Adipocyte (in vitro differentiated cells): ENCODE data around the gene GNAL.
"Not testable (repeated sequence)": the region's sequence is repeated elsewhere in the genome, so short reads cannot be mapped to it uniquely, and the experiment has no call there.

Source experiments
- DNase-seq: peaks from one replicate; pipeline ENCODE4 v3.0.0-alpha.2; 2015; ENCODE audit warnings: low read depth
- H3K27me3 ChIP-seq: replicated peaks from 2 replicates; pipeline ENCODE4 v1.7.0; 2013; ENCODE audit warnings: mild to moderate bottlenecking, low read length, moderate library complexity; ENCODE audit not compliant: control insufficient read depth, insufficient read depth
- H3K36me3 ChIP-seq: 2 replicates; pipeline ENCODE4 v1.7.0; 2013; ENCODE audit warnings: low read length, mild to moderate bottlenecking, moderate library complexity; ENCODE audit not compliant: control insufficient read depth, insufficient read depth, severe bottlenecking
- H3K4me1 ChIP-seq: 2 replicates; pipeline ENCODE4 v1.7.0; 2013; ENCODE audit warnings: mild to moderate bottlenecking, low read length, moderate library complexity; ENCODE audit not compliant: control insufficient read depth, insufficient read depth
- H3K4me3 ChIP-seq: 2 replicates; pipeline ENCODE4 v1.7.0; 2013; ENCODE audit warnings: mild to moderate bottlenecking, low read length, moderate library complexity
- H3K9ac ChIP-seq: 2 replicates; pipeline ENCODE4 v1.7.0; 2013; ENCODE audit warnings: mild to moderate bottlenecking, low read length, moderate library complexity
- H3K9me3 ChIP-seq: 2 replicates; pipeline ENCODE4 v1.7.0; 2013; ENCODE audit warnings: mild to moderate bottlenecking, low read length, moderate library complexity; ENCODE audit not compliant: control insufficient read depth

Gene GNAL

DNA sequence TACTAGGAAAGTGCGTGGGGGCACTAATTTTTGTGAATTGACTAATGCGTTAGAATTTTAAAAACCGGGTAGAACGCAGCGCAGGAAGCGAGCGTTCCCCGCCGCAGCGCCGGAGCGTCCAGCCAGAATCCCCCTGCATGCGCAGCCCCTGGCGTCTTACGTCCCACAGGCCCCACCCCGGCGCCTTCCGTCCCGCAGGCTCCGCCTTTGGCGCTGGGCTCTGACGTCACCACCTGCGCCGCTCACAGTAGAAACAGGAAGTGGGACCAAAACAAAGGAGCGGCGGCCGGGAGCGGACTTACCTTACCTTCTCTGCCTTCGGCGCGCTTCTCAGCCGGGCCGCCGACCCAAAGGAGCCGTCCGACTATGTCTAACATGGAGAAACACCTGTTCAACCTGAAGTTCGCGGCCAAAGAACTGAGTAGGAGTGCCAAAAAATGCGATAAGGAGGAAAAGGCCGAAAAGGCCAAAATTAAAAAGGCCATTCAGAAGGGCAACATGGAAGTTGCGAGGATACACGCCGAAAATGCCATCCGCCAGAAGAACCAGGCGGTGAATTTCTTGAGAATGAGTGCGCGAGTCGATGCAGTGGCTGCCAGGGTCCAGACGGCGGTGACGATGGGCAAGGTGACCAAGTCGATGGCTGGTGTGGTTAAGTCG, 162.2 kb downstream of the GNAL start, which contains the start of gene CHMP1B:
TSS of gene CHMP1B (plus strand) at position 268 of the 660 bp plus-strand sequence. CDS start at position 367, 99 bp downstream.
- no peaks in the 10 kb centered on the region for H3K27me3 ChIP-seq
- peak; percentile 99 for DNase-seq
- peak within 1 kb of the TSS; percentile 96 for H3K9ac ChIP-seq
- peaks cover 27% of the 10 kb centered on the region for H3K4me1 ChIP-seq
- H3K36me3 ChIP-seq, result no peaks in the 10 kb centered on the region
- no peaks in the 10 kb centered on the region for H3K9me3 ChIP-seq
- H3K4me3 ChIP-seq, result peak within 1 kb of the TSS; percentile 97

DNA sequence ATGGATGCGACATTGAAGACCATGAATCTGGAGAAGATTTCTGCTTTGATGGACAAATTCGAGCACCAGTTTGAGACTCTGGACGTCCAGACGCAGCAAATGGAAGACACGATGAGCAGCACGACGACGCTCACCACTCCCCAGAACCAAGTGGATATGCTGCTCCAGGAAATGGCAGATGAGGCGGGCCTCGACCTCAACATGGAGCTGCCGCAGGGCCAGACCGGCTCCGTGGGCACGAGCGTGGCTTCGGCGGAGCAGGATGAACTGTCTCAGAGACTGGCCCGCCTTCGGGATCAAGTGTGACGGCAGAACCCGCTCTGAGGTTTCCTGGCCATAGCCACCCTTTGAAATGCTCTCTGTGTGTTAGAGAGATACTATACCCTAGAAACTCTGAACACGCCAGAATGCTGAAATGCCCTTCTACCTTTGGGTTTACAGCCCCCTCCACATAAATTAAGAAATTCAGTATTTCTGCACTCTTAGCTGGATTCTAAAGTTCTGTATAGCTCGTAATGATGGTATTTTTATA, 162.8 kb downstream of the GNAL start:
- peaks cover 33% of the 10 kb centered on the region for H3K4me1 ChIP-seq
- H3K36me3 ChIP-seq, result no peaks in the 10 kb centered on the region
- no peaks in the 10 kb centered on the region for H3K9me3 ChIP-seq
- peak overlapping the region; percentile 97 for H3K4me3 ChIP-seq
- no peaks in the 10 kb centered on the region for H3K27me3 ChIP-seq
- DNase-seq, result peak; percentile 64
- H3K9ac ChIP-seq, result peak overlapping the region; percentile 96

DNA sequence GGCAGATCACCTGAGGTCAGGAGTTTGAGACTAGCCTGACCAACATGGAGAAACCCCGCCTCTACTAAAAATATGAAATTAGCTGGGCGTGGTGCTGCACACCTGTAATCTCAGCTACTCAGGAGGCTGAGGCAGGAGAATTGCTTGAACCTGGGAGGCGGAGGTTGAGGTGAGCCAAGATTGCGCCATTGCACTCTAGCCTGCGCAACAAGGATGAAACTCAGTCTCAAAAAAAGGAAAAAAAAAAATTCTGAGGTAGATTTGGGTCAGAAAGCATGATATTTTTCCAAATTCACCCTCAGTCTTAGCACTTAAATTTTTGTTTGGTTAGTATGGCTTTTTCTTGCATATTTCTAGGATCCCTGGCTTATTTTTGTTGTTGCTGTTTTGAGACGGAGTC, 165.5 kb downstream of the GNAL start:
- H3K4me1 ChIP-seq, result peaks cover 45% of the 10 kb centered on the region
- H3K9ac ChIP-seq, H3K4me3 ChIP-seq, H3K36me3 ChIP-seq, H3K9me3 ChIP-seq, DNase-seq, H3K27me3 ChIP-seq: not testable (repeated sequence)

DNA sequence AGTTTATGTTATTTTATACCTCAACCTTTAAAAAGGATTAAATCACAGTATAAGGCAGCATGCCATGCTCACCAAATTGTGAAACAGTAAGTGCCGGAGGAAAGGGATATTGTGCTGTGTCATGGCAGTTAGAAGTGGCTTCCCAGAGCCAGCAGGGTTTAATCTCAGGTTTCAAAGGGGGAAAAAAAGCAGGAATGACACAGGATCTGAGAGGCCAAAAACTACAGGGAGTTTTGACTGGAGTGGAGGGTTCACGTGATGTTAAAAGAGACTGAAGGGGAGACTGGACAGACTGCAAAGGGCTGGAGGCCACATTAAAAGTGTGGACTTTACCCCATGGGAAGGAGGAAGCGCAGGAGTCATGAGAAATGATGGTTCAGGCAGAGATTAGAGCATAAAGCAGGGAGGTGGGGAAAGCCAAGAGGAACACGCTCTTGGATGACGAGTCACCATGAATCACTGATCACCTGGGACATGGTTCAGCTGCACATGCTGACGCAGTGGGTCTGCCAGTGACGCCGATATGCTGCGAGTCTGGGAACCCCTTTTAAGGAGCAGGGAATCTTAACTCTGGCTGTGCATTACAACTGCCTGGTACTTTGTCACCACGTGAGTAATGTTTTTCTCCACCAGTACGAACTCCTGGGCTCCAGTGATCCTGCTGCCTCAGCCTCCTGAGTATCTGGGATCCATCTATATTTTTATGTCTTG, 168.3 kb downstream of the GNAL start:
- no peaks in the 10 kb centered on the region for H3K27me3 ChIP-seq
- H3K9me3 ChIP-seq, result no peaks in the 10 kb centered on the region
- peak overlapping the region; percentile 67 for H3K4me3 ChIP-seq
- no peaks in the 10 kb centered on the region for H3K36me3 ChIP-seq
- peaks cover 39% of the 10 kb centered on the region for H3K4me1 ChIP-seq
- H3K9ac ChIP-seq, result peak overlapping the region; percentile 82
- peak; percentile 97 for DNase-seq

DNA sequence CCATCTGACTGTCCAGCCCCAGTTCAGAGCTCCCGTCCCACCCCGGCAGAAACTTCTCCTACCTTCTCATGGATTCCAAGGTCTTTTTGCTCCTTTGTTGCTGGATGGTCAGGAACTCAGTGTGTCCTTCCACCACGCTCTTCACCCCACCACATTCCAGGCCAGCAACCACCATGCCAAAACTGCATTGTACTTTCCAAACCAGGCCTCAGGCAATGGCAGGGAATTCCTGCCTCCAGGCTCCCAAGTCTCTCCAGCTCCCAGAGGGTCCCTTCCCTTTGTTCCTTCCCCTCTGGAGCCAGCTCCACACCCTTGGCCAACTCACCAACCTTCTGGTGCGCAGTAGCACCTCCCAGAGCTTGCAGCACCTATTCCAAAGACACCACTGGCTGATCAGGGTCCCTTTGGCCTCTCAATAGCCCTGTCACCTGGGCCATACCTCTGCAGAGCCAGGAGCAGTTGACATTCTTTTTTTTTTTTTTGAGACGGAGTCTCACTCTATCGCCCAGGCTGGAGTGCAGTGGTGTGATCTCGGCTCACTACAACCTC, 170.3 kb downstream of the GNAL start:
- Histone ChIP-seq H3K4me1 (peaks cover 29% of the 10 kb centered on the region), H3K36me3 (no peaks in the 10 kb centered on the region), H3K9ac (no peak overlapping the region), H3K4me3 (no peak overlapping the region), H3K9me3 (no peaks in the 10 kb centered on the region), H3K27me3 (no peaks in the 10 kb centered on the region)
- no peak for DNase-seq

DNA sequence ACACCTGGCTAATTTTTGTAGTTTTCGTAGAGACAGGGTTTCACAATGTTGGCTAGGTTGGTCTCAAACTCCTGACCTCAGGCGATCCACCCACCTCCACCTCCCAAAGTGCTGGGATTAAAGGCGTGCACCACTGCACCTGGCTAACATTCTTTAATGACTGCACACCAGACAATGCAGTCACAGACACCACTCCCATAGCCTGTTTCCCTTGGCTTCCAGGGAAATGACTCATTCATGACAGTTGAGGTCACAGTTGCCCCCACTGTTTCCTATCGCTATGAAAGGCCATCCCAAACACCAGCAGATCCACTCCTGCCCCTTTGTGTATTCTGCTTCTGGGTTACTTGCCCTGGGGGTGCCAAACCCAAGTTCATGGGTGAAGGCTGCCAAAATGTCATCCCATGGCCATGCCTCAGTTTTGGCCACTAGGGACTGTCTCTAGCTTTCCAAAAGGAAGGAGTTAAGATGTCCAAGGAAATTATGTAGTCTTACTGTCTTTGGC, 170.9 kb downstream of the GNAL start:
- DNase-seq, result peak; percentile 47
- H3K9me3 ChIP-seq, result no peaks in the 10 kb centered on the region
- H3K27me3 ChIP-seq, result no peaks in the 10 kb centered on the region
- peaks cover 29% of the 10 kb centered on the region for H3K4me1 ChIP-seq
- no peaks in the 10 kb centered on the region for H3K36me3 ChIP-seq
- H3K9ac ChIP-seq, result no peak overlapping the region
- no peak overlapping the region for H3K4me3 ChIP-seq

DNA sequence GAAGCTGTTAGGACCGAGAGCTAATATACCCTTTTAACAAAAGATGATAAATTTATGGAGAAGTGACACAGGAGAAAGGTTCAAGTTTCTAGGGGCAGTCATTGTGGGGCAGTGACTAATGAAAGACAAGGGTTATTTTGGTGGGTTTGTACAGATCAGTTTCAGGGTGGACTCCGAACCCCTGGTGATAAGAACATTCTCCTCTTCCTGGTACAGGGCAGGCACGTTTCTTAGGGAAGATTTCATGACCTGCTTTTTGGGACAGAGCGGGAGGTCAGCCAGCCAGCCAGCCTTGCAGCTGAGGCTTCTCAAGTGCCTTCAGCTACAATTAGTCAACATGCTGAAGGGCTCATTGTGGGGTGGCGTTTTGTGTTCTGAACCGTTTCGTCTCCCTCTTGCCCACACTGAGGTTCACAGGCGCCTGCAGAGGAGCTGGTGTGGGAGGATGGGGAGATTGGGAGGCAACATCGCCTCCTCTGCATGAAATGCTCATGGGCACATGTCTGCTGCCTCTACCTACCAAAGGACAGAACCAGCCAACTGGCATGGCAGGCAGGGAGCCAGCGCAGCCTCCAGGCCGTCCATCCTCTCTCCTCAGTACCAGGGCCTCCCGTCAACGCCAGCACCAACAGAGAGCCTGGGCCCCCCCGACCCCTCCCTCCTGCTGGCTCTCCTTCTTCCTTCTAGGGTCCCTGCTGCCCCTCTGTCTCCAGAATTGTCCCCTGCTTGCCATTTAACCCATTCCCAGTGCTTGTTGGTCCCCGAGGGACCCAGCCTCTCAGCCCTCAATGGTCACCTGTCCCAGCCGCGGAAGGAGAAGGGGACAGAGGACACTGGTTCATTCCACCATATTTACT, 171.8 kb downstream of the GNAL start:
- no peaks in the 10 kb centered on the region for H3K36me3 ChIP-seq
- DNase-seq, result no peak
- H3K4me3 ChIP-seq, result no peak overlapping the region
- peaks cover 29% of the 10 kb centered on the region for H3K4me1 ChIP-seq
- no peak overlapping the region for H3K9ac ChIP-seq
- no peaks in the 10 kb centered on the region for H3K27me3 ChIP-seq
- no peaks in the 10 kb centered on the region for H3K9me3 ChIP-seq

DNA sequence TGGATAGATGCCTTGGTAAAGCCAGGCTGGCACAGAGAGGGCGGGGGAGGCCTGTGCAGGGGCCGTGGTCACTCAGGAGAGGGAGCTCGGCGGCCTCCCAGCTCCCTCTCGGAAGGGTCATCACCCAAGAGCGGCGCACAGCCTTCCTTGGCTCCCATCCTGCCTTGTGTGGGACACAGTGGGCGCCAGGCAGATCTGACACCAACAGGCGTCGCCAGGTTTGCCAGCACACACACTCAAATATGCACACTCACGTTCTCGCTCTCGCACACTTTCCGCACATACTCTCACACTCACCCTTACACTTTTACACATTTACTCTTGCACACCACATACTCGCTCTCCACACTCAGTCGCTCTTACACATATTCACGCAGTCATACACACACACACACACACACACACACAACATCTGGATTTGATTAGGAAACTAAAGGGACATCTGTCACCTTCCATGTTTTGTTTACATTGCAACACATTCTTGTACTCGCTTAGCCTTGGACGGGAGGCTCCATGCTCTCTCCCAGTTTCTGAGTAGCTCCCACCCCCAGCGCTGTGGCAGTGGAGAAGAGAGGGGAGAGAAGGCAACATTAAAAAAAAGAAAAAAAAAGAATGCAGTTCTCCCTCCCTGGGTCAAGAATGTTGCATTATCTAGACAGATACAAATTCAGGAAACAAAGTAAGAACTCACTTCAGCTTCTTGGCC, 172.7 kb downstream of the GNAL start:
- DNase-seq, result no peak
- no peaks in the 10 kb centered on the region for H3K36me3 ChIP-seq

DNA sequence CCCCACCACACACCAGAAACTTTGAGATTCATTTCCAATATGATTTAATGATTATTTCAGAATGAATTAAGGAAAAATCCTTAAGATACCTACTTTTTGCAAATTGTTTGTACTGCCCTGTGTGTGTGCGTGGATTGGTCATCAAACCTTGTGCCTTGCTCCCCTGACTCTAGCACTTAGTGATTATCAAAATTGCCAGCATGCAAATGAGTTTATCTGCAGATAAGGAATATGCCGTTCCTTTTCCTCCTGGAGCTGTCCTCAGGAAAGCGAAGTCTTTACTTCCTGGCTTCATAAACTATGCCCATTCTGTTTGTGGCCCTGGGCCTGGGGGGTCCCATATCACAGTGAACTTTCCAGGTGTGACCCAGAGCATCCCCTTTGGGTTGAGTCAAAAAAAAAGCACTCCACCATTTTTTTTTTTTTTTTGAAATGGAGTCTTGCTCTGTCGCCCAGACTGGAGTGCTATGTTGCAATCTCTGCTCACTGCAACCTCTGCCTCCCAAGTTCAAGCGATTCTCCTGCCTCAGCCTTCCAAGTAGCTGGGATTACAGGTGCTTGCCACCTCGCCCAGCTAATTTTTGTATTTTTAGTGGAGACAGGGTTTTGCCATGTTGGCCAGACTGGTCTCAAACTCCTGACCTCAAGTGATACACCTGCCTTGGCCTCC, 173.5 kb downstream of the GNAL start:
- H3K9ac ChIP-seq, result no peak overlapping the region
- H3K36me3 ChIP-seq, result no peaks in the 10 kb centered on the region
- no peak overlapping the region for H3K4me3 ChIP-seq
- H3K4me1 ChIP-seq, result peaks cover 14% of the 10 kb centered on the region
- peaks cover 2% of the 10 kb centered on the region for H3K27me3 ChIP-seq
- DNase-seq, result no peak
- H3K9me3 ChIP-seq, result no peaks in the 10 kb centered on the region

More for the DNA sequence above, 172.7 kb downstream of the GNAL start:
- Histone ChIP-seq H3K9ac (no peak overlapping the region), H3K27me3 (peaks cover 2% of the 10 kb centered on the region), H3K4me1 (peaks cover 23% of the 10 kb centered on the region), H3K4me3 (no peak overlapping the region), H3K9me3 (no peaks in the 10 kb centered on the region)

DNA sequence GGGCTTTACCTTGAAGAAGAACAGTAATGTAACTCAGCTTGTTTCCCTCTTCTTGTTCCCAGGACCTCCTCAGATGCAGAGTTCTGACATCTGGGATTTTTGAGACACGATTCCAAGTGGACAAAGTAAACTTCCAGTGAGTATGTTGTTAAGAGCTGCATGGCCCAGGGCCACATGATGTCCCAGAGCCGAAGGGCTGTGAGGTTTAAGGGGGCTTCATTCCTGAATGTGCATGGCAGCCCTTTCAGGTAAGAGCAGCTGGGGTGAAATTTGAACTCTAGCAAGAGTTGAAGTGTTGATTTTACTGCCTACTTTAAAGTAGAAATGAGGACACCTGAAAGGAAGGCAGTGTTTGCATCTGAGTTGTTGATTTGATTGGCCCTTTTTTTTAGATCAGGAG, 175.4 kb downstream of the GNAL start:
- no peak overlapping the region for H3K4me3 ChIP-seq
- H3K27me3 ChIP-seq, result peaks cover 2% of the 10 kb centered on the region
- H3K36me3 ChIP-seq, result no peaks in the 10 kb centered on the region
- H3K9me3 ChIP-seq, result no peaks in the 10 kb centered on the region
- peaks cover 8% of the 10 kb centered on the region for H3K4me1 ChIP-seq
- no peak for DNase-seq
- no peak overlapping the region for H3K9ac ChIP-seq
